ENCODE data around the gene ERP27.

Gene ERP27

DNA sequence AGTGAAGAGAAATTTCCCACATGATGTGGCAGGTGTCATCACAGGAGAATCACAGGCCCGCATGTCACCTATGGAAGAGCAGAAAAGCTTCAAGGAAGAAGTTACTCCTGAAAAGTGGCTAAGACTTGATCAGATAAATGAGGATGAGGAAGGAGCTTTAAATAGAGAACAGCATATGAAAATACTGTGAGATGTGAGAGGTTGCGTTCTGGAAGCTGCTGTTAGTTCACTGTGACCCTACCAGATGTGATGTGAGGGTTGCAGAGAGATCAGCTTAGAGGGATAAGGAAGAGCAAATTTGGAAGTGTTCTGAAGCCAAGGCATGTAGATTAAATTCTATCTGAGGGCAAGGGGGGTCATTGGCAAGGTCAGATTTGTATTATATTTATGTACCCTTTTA lies 17.1 kb downstream of the ERP27 start:
- Histone ChIP-seq H3K4me3 (ENCODE audit: low read depth, low read length) (no peak overlapping the region), H2AFZ (ENCODE audit: insufficient read depth, low read length, poor library complexity) (no peak overlapping the region), H3K9me3 (ENCODE audit: insufficient read depth, low read depth, low read length) (no peaks in the 10 kb centered on the region), H3K4ac (ENCODE audit: low read depth, low read length) (no peak overlapping the region), H2BK120ac (ENCODE audit: insufficient read depth, low read length, poor library complexity) (no peak overlapping the region), H3K79me1 (ENCODE audit: low read length) (peaks cover 1% of the 10 kb centered on the region), H4K8ac (ENCODE audit: low read depth, low read length) (no peak overlapping the region), H4K12ac (ENCODE audit: low read depth, low read length) (no peak overlapping the region), H2BK5ac (ENCODE audit: low read depth, low read length, poor library complexity) (no peak overlapping the region), H3K14ac (ENCODE audit: low read length) (no peak overlapping the region), H3K27me3 (ENCODE audit: insufficient read depth, low read length) (no peaks in the 10 kb centered on the region), H2BK12ac (ENCODE audit: low read length) (peak overlapping the region; percentile 39), H3K27ac (ENCODE audit: low read depth, low read length) (no peak overlapping the region), H4K91ac (ENCODE audit: low read depth, low read length) (no peak overlapping the region), H3K36me3 (ENCODE audit: control insufficient read depth in 1 of 2, insufficient read depth in 2 of 2, low read length in 2 of 2) (peaks cover 6 to 13% of the 10 kb centered on the region in 2 experiments), H2AK5ac (ENCODE audit: low read length) (no peak overlapping the region), H3K4me1 (ENCODE audit: control insufficient read depth in 1 of 2, insufficient read depth in 2 of 2, low read length in 2 of 2) (peaks cover 0 to 2% of the 10 kb centered on the region in 2 experiments), H3K9ac (ENCODE audit: low read length) (no peak overlapping the region), H3K4me2 (ENCODE audit: low read length) (no peak overlapping the region), H3K79me2 (ENCODE audit: control insufficient read depth, insufficient read depth, low read length, poor library complexity) (no peaks in the 10 kb centered on the region), H3K18ac (ENCODE audit: low read length) (no peak overlapping the region), H3K23ac (ENCODE audit: low read length) (no peak overlapping the region)
- no peak for DNase-seq
- no CpG with 5 or more reads among the region's 2 CpGs for WGBS (ENCODE audit: extremely low coverage, insufficient coverage, insufficient read length)

DNA sequence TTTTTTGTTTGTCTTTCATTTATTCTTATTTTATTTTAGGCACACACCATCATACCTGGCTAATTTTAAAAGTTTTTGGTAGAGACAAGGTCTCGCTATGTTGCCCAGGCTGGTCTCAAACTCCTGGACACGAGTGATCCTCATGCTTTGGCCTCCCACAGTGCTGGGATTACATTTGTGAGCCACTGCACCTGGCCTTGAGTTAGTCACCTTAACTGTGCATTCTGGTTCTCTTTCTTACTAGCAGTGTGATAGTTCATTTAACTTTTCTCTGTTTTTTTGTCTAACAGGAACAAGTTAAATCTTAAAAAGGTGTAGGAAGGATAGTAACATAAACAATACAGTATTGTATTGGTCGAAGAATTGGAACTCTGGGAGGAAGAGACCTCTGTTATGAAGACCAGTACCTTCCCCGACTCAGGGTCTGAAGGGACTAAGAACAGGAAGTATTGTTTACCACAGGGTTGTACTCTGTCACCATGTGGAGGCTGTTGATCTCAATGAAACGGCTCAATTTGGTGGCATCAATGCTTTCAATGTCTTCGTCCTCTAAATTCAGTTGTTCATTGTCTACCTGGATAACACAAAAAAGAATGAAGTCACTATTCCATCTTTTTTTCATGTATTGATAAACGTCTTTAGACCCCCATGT lies 17.7 kb downstream of the ERP27 start:
- Histone ChIP-seq H3K23ac (ENCODE audit: low read length) (no peak overlapping the region), H3K27ac (ENCODE audit: low read depth, low read length) (no peak overlapping the region), H2BK120ac (ENCODE audit: insufficient read depth, low read length, poor library complexity) (no peak overlapping the region), H3K79me1 (ENCODE audit: low read length) (peaks cover 1% of the 10 kb centered on the region), H3K27me3 (ENCODE audit: insufficient read depth, low read length) (no peaks in the 10 kb centered on the region), H3K18ac (ENCODE audit: low read length) (no peak overlapping the region), H3K4ac (ENCODE audit: low read depth, low read length) (no peak overlapping the region), H4K8ac (ENCODE audit: low read depth, low read length) (no peak overlapping the region), H2BK5ac (ENCODE audit: low read depth, low read length, poor library complexity) (no peak overlapping the region), H3K4me3 (ENCODE audit: low read depth, low read length) (no peak overlapping the region), H3K79me2 (ENCODE audit: control insufficient read depth, insufficient read depth, low read length, poor library complexity) (no peaks in the 10 kb centered on the region), H4K91ac (ENCODE audit: low read depth, low read length) (no peak overlapping the region), H3K4me2 (ENCODE audit: low read length) (no peak overlapping the region), H3K9me3 (ENCODE audit: insufficient read depth, low read depth, low read length) (no peaks in the 10 kb centered on the region), H2AFZ (ENCODE audit: insufficient read depth, low read length, poor library complexity) (no peak overlapping the region), H3K4me1 (ENCODE audit: control insufficient read depth in 1 of 2, insufficient read depth in 2 of 2, low read length in 2 of 2) (peaks cover 0 to 2% of the 10 kb centered on the region in 2 experiments), H4K12ac (ENCODE audit: low read depth, low read length) (no peak overlapping the region), H3K36me3 (ENCODE audit: control insufficient read depth in 1 of 2, insufficient read depth in 2 of 2, low read length in 2 of 2) (peaks cover 6 to 13% of the 10 kb centered on the region in 2 experiments), H3K14ac (ENCODE audit: low read length) (no peak overlapping the region), H3K9ac (ENCODE audit: low read length) (no peak overlapping the region), H2AK5ac (ENCODE audit: low read length) (no peak overlapping the region), H2BK12ac (ENCODE audit: low read length) (no peak overlapping the region)
- WGBS (ENCODE audit: extremely low coverage, insufficient coverage, insufficient read length): no CpG with 5 or more reads among the region's 7 CpGs
- no peak for DNase-seq

DNA sequence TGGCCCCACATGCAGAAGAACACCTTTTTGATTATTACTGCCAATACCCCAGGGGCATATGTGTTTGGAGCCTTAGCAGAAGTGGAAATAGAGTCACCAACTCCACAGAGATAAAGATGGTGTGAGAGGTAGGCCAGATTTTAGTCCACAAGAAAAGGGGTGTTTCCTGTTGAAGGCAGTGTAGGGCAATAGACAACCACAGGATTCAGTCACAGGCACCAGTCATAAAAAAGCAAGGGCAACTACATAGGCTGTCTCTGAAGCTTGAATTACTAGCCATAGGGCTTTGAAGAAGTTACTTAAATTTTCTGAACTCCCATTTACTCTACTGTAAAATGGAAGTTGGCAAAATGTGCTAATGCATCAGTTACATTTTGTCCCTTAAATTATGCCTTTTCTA lies 18.9 kb downstream of the ERP27 start:
- H2BK12ac ChIP-seq (ENCODE audit: low read length): no peak overlapping the region
- no peak overlapping the region for H3K27ac ChIP-seq (ENCODE audit: low read depth, low read length)
- H3K9me3 ChIP-seq (ENCODE audit: insufficient read depth, low read depth, low read length): peaks cover under 1% of the 10 kb centered on the region
- H3K4ac ChIP-seq (ENCODE audit: low read depth, low read length): no peak overlapping the region
- H4K8ac ChIP-seq (ENCODE audit: low read depth, low read length): no peak overlapping the region
- no peak overlapping the region for H3K23ac ChIP-seq (ENCODE audit: low read length)
- no peak overlapping the region for H4K12ac ChIP-seq (ENCODE audit: low read depth, low read length)
- no peak overlapping the region for H3K14ac ChIP-seq (ENCODE audit: low read length)
- no peak overlapping the region for H2AFZ ChIP-seq (ENCODE audit: insufficient read depth, low read length, poor library complexity)
- no peaks in the 10 kb centered on the region for H3K79me2 ChIP-seq (ENCODE audit: control insufficient read depth, insufficient read depth, low read length, poor library complexity)
- no peak overlapping the region for H2BK5ac ChIP-seq (ENCODE audit: low read depth, low read length, poor library complexity)
- H3K18ac ChIP-seq (ENCODE audit: low read length): no peak overlapping the region
- H3K9ac ChIP-seq (ENCODE audit: low read length): no peak overlapping the region
- no peak for DNase-seq
- no peak overlapping the region for H2AK5ac ChIP-seq (ENCODE audit: low read length)
- H3K4me3 ChIP-seq (ENCODE audit: low read depth, low read length): no peak overlapping the region
- no peak overlapping the region for H4K91ac ChIP-seq (ENCODE audit: low read depth, low read length)
- peaks cover 0 to 2% of the 10 kb centered on the region in 2 experiments for H3K4me1 ChIP-seq (ENCODE audit: control insufficient read depth in 1 of 2, insufficient read depth in 2 of 2, low read length in 2 of 2)
- no peaks in the 10 kb centered on the region for H3K27me3 ChIP-seq (ENCODE audit: insufficient read depth, low read length)
- H3K4me2 ChIP-seq (ENCODE audit: low read length): no peak overlapping the region
- peaks cover 1% of the 10 kb centered on the region for H3K79me1 ChIP-seq (ENCODE audit: low read length)
- H2BK120ac ChIP-seq (ENCODE audit: insufficient read depth, low read length, poor library complexity): no peak overlapping the region
- H3K36me3 ChIP-seq (ENCODE audit: control insufficient read depth in 1 of 2, insufficient read depth in 2 of 2, low read length in 2 of 2): peaks cover 6 to 14% of the 10 kb centered on the region in 2 experiments

DNA sequence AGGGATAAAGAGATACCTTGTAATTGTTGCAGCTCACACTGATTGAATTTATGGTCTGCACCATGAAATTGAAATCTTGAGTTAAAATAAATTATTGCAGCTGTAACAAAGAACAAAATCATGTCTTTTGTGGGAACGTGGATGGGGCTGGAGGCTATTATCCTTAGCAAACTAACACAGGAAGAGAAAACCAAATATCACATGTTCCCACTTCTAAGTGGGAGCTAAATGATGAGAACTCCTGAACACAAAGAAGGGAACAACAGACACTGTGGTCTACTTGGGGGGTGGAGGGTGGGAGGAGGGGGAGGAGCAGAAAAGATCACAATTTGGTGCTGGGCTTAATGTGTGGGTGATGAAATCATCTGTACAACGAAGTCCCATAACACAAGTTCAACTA lies 22.6 kb downstream of the ERP27 start:
- Histone ChIP-seq H3K14ac (ENCODE audit: low read length) (no peak overlapping the region), H3K27ac (ENCODE audit: low read depth, low read length) (no peak overlapping the region), H3K4ac (ENCODE audit: low read depth, low read length) (no peak overlapping the region), H3K36me3 (ENCODE audit: control insufficient read depth in 1 of 2, insufficient read depth in 2 of 2, low read length in 2 of 2) (peaks cover 6 to 16% of the 10 kb centered on the region in 2 experiments), H4K8ac (ENCODE audit: low read depth, low read length) (no peak overlapping the region), H4K12ac (ENCODE audit: low read depth, low read length) (no peak overlapping the region), H2BK120ac (ENCODE audit: insufficient read depth, low read length, poor library complexity) (no peak overlapping the region), H3K27me3 (ENCODE audit: insufficient read depth, low read length) (no peaks in the 10 kb centered on the region), H4K91ac (ENCODE audit: low read depth, low read length) (no peak overlapping the region), H2BK5ac (ENCODE audit: low read depth, low read length, poor library complexity) (no peak overlapping the region), H3K79me2 (ENCODE audit: control insufficient read depth, insufficient read depth, low read length, poor library complexity) (no peaks in the 10 kb centered on the region), H3K4me2 (ENCODE audit: low read length) (no peak overlapping the region), H2AK5ac (ENCODE audit: low read length) (no peak overlapping the region), H3K9ac (ENCODE audit: low read length) (no peak overlapping the region), H3K23ac (ENCODE audit: low read length) (no peak overlapping the region), H2BK12ac (ENCODE audit: low read length) (no peak overlapping the region), H2AFZ (ENCODE audit: insufficient read depth, low read length, poor library complexity) (no peak overlapping the region), H3K9me3 (ENCODE audit: insufficient read depth, low read depth, low read length) (peaks cover 1% of the 10 kb centered on the region), H3K4me1 (ENCODE audit: control insufficient read depth in 1 of 2, insufficient read depth in 2 of 2, low read length in 2 of 2) (peaks cover 3 to 10% of the 10 kb centered on the region in 2 experiments), H3K79me1 (ENCODE audit: low read length) (peaks cover 2% of the 10 kb centered on the region), H3K18ac (ENCODE audit: low read length) (no peak overlapping the region), H3K4me3 (ENCODE audit: low read depth, low read length) (no peak overlapping the region)
- WGBS (ENCODE audit: extremely low coverage, insufficient coverage, insufficient read length): no CpG with 5 or more reads among the region's 2 CpGs
- DNase-seq: no peak

Data from trophoblast cell (in vitro differentiated cells and primary cell).